GM23248 (cell line): ENCODE measurements around the gene GASK1A.

Experiments used
- EZH2 ChIP-seq: fragments of 200-600 bp; sonication (generic); IDR thresholded peaks from 2 replicates; pipeline ENCODE4 v1.6.1; 2018; ENCODE audit warnings: antibody characterized with exemption, mild to moderate bottlenecking; ENCODE audit not compliant: insufficient read depth, poor library complexity, severe bottlenecking
- EZH2phosphoT487 ChIP-seq: fragments of 200-600 bp; sonication (generic); IDR thresholded peaks from 2 replicates; pipeline ENCODE4 v1.6.1; 2018; ENCODE audit warnings: antibody characterized with exemption, moderate library complexity, mild to moderate bottlenecking, low read depth; ENCODE audit not compliant: insufficient read depth

DNA sequence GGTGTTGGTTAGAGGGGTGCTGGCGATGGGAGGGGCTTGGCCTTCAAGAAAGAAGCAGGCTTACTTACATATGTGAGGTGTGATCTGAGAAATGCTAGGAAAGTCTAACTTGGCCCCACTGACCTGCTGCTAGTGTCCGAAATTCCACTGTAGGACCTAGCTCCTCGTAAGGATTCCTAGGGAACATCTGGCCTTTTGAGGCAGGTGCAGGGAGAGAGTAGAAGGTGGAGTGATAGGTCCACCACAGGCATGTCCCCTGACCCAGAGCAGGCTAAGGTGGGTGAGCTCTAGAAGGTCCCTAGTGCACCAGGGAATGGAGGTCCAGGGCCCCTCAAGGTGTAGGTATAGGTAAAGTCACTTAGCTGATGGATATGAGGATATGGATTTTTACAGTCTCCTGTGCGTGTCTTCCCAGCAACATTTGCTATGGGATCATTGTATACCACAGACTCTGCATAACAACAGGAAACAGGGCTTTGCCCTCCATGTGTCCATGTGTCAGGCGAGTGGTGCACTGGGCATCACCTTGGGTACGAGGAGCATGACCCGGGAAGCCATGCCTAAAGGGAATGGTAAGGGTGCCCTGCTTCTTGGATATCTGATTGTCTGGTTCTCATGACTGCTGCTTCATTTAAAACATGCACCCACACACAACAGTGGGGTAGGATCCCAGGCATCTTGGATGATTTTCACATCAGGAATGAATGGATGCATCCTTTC, 94.2 kb downstream of the GASK1A start:
- TF ChIP-seq EZH2 (no peak), EZH2phosphoT487 (no peak)
